Loucy (cell line): ENCODE results near the gene PGD.

Experiments used
- CTCF ChIP-seq: fragments of 200-600 bp; sonication (generic); conservative IDR thresholded peaks from 2 replicates; pipeline ENCODE4 v1.5.1; 2014; ENCODE audit warnings: mild to moderate bottlenecking, antibody characterized with exemption, low read length
- EZH2phosphoT487 ChIP-seq: fragments of 200-600 bp; IDR thresholded peaks from 2 replicates; pipeline ENCODE4 v1.6.1; 2018; ENCODE audit warnings: antibody characterized with exemption, mild to moderate bottlenecking, moderate library complexity, borderline replicate concordance

DNA sequence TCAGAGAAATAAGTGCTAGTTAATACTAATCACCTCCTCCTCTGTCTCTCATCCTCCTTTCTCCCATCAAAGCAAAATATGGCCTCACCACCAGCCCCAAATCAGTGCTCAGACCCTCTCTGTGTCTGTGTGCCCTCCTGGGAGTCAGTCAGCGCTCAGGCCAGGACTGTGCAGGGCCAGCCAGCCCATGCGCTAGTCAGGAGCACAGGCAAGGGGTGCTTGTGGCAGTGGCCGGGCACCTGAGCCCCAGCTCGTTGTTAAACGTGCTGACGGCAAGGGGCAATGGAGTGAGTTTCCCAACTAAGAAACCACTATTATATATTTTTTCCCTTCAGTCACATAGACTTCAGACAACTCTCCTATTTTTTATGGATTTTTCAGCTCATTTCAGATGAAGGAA is 19.2 kb upstream of the PGD start:
- no peak for TF ChIP-seq CTCF
- TF ChIP-seq EZH2phosphoT487 = no peak
